Astrocyte (in vitro differentiated cells and primary cell): ENCODE data around the gene HINT1.

Source experiments
- CTCF ChIP-seq: IDR thresholded peaks from 2 replicates; pipeline ENCODE4 v1.5.1; 2011; ENCODE audit warnings: low read depth, mild to moderate bottlenecking, inconsistent platforms, low read length, moderate library complexity; ENCODE audit not compliant: insufficient read depth
- EZH2 ChIP-seq: IDR thresholded peaks from 2 replicates; pipeline ENCODE4 v1.6.1; 2012; ENCODE audit warnings: mild to moderate bottlenecking, low read length, inconsistent platforms; ENCODE audit not compliant: insufficient read depth

- no peak for TF ChIP-seq CTCF
- no peak for TF ChIP-seq EZH2
These were observed 33.6 kb upstream of the HINT1 start for GRCh38 chr5:131198625-131199024.
